GM19438 (cell line): ENCODE data around the gene F3.

Experiments used
- ATAC-seq: cut with Tn5 transposase; IDR thresholded peaks from one replicate; pipeline ENCODE4 v1.9.1; 2021; ENCODE audit warnings: low read depth; ENCODE audit not compliant: unreplicated experiment

Gene F3

DNA sequence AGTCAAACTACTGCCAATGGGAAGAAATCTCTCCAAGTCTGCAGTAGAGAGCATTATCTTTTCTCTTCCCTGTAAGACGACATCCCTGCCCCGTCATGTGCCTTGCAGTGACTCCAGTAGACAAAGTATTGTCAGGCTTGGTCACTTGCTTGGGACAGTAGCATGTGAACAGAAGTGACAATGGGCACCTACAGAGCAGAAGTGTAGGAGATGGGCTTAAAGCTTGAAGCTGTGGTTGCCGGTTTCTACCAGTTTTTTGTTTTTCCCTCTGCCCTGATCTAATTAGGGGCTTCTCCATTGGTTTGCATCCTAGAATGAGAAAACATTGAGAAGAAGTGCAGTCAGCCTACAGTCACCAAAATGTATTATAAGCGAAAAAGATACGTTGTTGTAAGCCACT is 12.7 kb downstream of the F3 start:
- ATAC-seq = no peak

GRCh38 chr1:94528299-94528698 is 13.3 kb downstream of the F3 start:
- no peak for ATAC-seq

DNA sequence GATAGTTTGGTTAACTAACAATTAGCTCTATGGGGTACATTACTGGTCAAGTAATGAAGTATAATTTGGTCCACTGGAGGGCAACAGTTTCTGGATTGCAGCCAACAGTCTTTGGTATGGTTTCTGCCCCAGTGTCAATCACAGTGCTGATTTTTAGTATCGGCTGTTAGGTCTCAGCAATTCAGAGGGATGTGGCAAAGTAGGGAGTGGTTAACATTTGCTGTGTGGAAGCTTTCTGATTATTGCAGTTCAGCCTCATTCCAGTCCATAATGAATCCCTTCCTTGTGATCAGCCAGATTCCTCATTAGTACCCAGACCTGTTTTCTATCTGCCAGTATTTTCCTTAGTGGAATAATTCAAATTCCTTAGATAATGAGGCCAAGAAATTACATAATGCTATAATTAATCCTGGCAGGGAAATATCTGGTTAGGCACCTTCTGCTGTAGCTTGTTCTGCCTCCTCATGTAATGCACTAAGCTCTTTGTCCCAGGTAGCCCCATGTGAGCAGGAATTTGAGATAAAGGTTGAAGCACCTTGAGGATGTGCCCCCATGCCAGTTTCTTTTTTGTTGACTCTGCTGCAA is 14.0 kb downstream of the F3 start:
- no peak for ATAC-seq

DNA sequence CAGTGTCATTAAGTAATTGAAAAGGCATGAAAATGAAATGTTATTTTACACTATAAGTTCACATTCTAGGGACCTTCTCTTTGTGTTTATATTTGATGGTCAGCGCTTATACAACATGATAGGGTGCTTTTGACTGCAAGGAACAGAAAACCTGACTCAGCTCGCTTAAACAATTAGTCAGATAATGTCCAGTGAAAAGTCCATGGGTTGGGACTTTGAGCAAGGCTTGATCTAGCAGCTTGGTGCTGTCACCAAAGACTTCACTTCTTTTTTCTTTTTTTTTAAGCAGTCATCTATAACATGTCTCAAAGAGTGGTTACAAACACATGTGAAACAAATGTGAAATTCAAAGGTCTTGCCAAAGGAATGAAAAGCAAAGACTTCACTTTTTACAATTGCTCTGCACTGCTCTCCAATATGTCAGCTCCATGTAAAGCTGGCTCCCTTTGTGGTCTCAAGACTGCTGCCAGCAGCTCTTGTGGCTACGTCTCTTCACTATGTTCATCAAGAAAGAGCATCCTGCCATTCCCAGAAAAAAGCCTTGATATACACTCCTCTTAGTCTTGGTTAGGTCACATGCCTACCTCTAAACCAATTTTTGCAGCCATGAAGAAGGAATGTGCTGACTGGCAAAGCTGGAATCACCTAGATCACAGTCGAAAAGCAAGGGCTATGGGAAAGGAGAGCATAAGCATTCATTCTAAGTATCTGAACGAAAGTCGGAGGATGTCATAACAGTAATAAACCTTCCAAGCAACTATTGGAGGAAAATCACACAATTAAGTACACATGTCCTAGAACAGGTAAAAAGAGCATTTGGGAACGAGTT is 15.2 kb downstream of the F3 start:
- ATAC-seq = no peak

DNA sequence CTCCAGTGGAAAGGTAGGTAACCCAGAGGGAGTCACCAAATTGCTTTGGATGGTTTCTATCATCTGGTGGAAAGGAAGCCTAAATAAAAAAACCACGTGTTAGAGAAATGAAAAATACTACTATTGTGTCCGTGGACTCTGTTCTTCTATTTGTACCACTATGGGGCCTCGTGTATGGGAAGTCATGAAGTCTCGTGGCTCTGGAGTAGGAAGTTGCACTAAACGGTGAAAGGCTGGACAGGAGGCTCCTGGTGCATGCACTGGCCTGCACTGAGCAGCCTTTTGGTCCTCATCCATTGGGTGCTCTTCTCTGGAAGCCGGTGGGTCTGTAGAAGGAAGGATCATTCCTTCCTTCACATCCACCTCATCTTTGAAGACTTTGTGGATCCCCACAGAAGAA is 17.0 kb downstream of the F3 start:
- no peak for ATAC-seq

- no peak for ATAC-seq
Observed at GRCh38 chr1:94522304-94522703, 19.3 kb downstream of the F3 start.

- no peak for ATAC-seq
Observed at GRCh38 chr1:94519351-94519750, 22.2 kb downstream of the F3 start.

DNA sequence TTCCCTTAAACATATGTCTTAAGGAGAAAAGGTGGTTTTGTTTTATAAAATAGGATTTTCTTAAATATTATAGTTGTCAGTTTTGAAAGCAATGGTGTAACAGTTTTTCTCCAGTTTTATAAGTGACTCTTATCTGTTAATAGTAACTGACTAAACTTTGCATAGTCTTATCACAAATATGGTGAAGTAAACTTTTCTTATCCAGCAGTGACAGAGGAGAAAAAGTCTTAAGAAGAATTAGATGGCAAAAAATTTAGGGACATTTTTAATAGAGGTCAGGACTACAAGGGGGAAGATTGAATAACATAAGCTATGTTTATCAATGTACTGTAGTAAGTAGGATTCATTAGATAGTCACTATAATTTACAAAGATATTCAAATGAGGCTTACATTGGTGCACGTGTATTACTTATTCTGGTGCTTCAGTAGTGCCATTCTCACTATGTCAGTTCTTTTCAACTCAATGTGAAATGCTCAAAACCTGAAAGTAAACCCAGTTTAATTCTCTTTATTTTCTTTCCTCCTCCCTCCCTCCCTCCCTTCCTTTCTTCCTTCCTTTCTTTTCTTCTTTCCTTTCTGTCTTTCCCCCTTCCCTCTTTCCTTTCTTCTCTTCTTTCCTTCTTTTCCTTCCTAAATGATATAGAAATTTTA is 26.1 kb downstream of the F3 start:
- ATAC-seq = no peak

- no peak for ATAC-seq
Observed at GRCh38 chr1:94514095-94514727, 27.3 kb downstream of the F3 start.

GRCh38 chr1:94512816-94513215 is 28.7 kb downstream of the F3 start:
- no peak for ATAC-seq

DNA sequence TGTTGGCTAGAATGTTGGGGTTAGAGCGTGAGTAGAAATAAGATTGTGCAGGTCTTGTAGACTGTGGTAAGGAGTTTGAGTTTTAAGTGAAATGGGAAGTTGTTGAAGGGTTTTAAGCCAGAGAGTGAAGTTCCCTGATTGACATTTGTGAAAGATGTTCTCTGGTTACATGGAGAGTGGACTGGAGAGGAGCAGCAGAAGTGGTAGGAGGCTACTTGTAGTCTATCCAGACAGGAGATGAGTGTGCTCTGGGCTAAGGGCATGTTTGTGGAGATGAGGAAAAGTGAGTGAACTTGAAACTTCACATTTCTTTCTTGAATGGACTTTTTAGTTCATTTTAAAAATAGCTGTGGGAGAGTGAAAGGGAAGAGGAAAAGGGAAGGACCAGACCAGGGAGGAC is 37.0 kb downstream of the F3 start:
- no peak for ATAC-seq

DNA sequence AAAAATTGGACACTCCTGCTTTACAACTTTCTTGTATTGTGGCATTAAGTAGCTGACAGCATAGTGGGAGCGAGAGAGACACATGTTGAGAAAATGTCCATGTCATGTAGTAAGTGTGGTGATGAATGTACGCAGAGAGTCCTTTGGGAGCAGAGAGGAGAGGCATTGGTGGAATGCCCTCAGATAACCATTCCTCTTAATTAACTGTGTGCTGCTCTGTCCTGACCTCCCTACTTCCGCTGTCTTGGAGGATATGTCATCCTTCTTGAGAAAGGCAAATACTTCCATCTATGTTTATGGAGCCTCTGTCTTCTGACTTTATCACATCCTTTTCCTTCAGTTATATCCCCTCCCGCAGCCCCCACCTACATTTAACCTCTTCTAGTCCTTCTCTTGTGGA is 38.4 kb downstream of the F3 start:
- ATAC-seq = no peak

GRCh38 chr1:94501935-94502334 is 39.6 kb downstream of the F3 start:
- ATAC-seq = no peak

DNA sequence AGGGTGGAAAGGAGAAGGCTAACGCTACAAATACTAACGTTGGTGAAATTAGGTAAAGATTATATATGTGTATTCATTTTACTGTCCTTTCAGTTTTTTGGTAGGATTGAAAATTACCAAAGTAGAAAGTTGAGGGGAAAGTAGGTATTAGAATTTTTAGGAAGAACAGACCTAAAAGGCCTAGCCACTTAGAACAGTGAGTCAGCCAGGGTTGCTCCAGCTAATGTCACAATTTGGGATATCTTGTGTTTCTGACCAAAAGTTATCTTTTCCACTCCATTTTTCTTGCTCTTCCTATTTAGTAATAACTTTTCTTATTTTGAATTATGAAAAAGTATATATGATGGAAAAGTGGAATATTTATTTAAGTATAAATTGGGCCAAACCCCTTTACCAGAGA is 40.1 kb downstream of the F3 start:
- ATAC-seq = no peak

DNA sequence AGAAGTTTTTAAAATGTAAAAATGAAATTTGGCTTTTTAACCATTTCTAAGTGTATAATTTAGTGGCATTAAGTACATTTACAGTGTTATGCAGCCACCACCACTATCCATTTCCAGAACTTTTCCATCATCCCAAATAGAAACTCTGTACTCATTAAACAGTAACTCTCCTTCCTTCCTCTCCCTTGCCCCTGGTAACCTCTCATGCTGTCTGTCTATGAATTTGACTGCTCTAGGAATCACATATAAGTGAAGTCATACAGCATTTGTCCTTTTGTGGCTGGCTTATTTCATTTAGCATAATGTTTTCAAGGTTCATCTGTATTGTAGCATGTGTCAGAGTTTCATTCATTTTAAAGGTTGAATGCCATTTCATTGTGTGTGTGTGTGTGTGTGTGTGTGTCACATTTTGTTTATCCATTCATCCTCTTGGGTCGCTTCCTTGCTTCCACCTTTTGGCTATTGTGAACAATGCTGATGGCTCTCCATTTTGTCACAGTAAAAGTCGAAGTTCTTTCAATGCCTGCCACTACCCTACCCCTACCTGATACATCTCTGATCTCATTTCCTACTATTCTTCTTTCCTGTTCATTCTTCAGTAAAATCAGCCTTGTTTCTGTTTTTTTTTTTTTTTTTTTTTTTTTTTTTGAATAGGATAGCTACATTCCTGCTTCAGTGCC is 45.3 kb downstream of the F3 start:
- ATAC-seq = no peak

- no peak for ATAC-seq
Observed at GRCh38 chr1:94490556-94490955, 51.0 kb downstream of the F3 start.

DNA sequence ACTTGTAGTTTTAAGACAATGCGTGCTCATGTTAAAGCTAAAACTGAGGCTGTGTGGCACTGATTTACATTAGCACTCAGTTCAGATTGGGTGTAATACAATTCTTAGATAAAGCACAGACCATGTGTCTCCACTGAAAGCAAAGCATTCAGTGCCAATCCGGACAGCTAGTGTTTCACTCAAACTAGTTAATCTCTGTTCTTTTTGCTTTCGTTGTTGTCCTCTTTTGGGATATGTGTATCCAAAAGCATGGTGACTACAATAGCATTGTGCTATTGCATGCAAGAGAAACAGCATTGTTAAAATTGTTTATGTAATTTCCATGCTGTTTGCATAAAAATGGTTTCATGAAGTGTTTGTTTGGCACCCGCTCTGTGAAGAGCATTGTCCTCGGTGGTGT is 54.6 kb downstream of the F3 start:
- ATAC-seq = no peak

- ATAC-seq = peak; percentile 99
Observed at GRCh38 chr1:94481473-94481933, 60.1 kb downstream of the F3 start.

DNA sequence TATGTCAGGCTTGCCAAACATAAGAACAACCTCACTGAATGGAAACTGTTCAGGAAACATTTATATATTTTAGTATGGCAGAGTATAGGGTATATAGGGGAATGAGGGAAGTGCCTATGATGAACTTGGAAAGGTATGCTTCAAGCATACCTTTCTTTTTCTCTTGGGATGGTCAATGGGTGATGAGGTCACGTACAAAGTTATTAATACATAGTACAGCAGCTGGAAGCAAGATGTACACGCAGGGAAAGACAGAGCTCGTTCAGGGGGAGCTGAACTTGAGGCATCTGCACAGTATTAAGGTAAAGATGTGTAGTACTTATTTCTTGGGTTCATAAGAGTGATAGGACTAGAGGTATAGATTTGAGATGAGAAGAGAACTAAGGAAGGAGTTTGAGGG is 61.9 kb downstream of the F3 start:
- ATAC-seq = no peak
